Mesenteric fat pad (tissue), 1 donor: ENCODE results near the gene BCORL1. TPM values are rescaled to one million over a fixed set of nuclear protein-coding genes. Genes with fewer than 3 reads are reported as not detected.

Source experiments
- DNase-seq: peaks from one replicate; pipeline ENCODE4 v3.0.0-alpha.2; 2020; ENCODE audit warnings: low spot score
- total RNA-seq: library from RNA; stranded (reverse); fragmentation: NEBNext Ultra II Directional; extraction: Animal tissue kit (Norgen Biotek cat#: 25700); gene quantifications from one replicate; pipeline ENCODE4 v1.2.1, GENCODE V29; 2021
- donor health status: DM: yes; HTN: yes; CAD: no.

The BCORL1 gene
- total RNA-seq, 1 donor from 2014 or later, result 42.5 TPM

- no peak for DNase-seq
Measured at GRCh38 chrX:129963729-129964128, 18.7 kb upstream of the BCORL1 start.

- DNase-seq, result no peak
Measured at GRCh38 chrX:129965166-129965565, 17.3 kb upstream of the BCORL1 start.

- no peak for DNase-seq
Measured at GRCh38 chrX:129968968-129969367, 13.5 kb upstream of the BCORL1 start.

- DNase-seq, result no peak
Measured at GRCh38 chrX:129976441-129976840, 6.0 kb upstream of the BCORL1 start.

GRCh38 chrX:129979207-129979920, 3.1 kb upstream of the BCORL1 start:
- no peak for DNase-seq

- no peak for DNase-seq
Measured at GRCh38 chrX:129980001-129980401, 2.4 kb upstream of the BCORL1 start.

- peak; percentile 90 for DNase-seq
Measured at GRCh38 chrX:129980540-129981199, 1.8 kb upstream of the BCORL1 start.

- DNase-seq, result no peak
Measured at GRCh38 chrX:129981200-129981553, 1.3 kb upstream of the BCORL1 start.

- no peak for DNase-seq
Measured at GRCh38 chrX:129981752-129982299, 609 bp upstream of the BCORL1 start.

- no peak for DNase-seq
Measured at GRCh38 chrX:129983575-129984110, 1.2 kb downstream of the BCORL1 start.

GRCh38 chrX:129984111-129984958, 1.9 kb downstream of the BCORL1 start:
- DNase-seq, result peak; percentile 91

- DNase-seq, result no peak
Measured at GRCh38 chrX:129987871-129988270, 5.4 kb downstream of the BCORL1 start.

- DNase-seq, result no peak
Measured at GRCh38 chrX:129992181-129992580, 9.7 kb downstream of the BCORL1 start.

- DNase-seq, result peak; percentile 16
Measured at GRCh38 chrX:129996120-129996519, 13.7 kb downstream of the BCORL1 start.

GRCh38 chrX:129997086-129997485, 14.7 kb downstream of the BCORL1 start:
- DNase-seq, result no peak

GRCh38 chrX:129998021-129998420, 15.6 kb downstream of the BCORL1 start:
- DNase-seq, result no peak

- no peak for DNase-seq
Measured at GRCh38 chrX:130001893-130002292, 19.5 kb downstream of the BCORL1 start.

- DNase-seq, result no peak
Measured at GRCh38 chrX:130002541-130002940, 20.1 kb downstream of the BCORL1 start.

GRCh38 chrX:130005089-130005807, 22.8 kb downstream of the BCORL1 start:
- peak; percentile 47 for DNase-seq

- DNase-seq, result peak; percentile 81
Measured at GRCh38 chrX:130009658-130010223, 27.3 kb downstream of the BCORL1 start.
